ENCODE measurements around the gene TBC1D21. TPM values are rescaled to one million over a fixed set of nuclear protein-coding genes. Genes with fewer than 3 reads are reported as not detected.

The TBC1D21 gene, protein sequence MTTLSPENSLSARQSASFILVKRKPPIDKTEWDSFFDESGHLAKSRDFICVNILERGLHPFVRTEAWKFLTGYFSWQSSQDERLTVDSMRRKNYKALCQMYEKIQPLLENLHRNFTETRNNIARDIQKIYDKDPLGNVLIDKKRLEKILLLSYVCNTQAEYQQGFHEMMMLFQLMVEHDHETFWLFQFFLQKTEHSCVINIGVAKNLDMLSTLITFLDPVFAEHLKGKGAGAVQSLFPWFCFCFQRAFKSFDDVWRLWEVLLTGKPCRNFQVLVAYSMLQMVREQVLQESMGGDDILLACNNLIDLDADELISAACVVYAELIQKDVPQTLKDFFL
- total RNA-seq: not detected

- TF ChIP-seq CTCF (IDR thresholded peaks at IDR 0.05): no peak
- TF ChIP-seq POLR2A (IDR thresholded peaks at IDR 0.05): no peak
- Histone ChIP-seq H3K27ac (no peak within 1 kb of the TSS), H3K27me3 (peaks cover 0 to 49% (median 0%) of the 10 kb centered on the region in 4 donors), H3K4me3 (no peak within 1 kb of the TSS), H3K9me3 (no peaks in the 10 kb centered on the region), H3K36me3 (no peaks in the 10 kb centered on the region), H3K4me1 (no peaks in the 10 kb centered on the region)
- 57 to 83% methylated on average over 1 of the region's 5 CpGs for WGBS, 2 donors
- intact Hi-C loops (cut with DNase I): no loop called here
- no peak for DNase-seq
Measured at GRCh38 chr15:73873456-73873855, at the start of gene TBC1D21. TBC1D21 (plus strand) TSS chr15:73873564; CDS start chr15:73873710, 146 bp downstream.

DNA sequence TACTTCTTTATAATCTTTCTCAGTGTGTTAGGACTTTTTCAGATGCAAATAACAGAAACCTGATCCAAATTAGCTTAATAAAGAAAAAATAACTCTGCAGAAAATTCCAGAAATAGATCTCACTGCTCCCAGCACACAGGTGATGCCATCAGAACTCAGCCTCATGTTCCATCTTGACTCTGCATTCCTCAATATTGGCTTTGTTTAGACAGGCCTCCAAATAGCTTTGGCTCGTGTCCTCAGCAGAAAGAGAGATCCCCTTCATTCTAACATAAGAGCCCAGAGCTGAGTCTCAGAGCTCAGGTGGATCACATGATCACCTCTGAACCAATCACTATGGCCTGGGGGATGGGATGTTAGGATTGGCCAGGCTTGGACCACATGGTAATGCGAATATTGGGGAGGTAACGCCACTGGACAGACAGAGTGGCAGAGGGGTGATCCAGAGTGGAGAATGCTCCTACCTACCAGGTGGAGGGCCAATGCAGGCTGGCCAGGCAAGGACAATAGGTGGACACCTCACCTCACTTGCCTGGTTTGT lies 46.6 kb upstream of the TBC1D21 start:
- peaks cover 0 to 42% (median 0%) of the 10 kb centered on the region in 4 donors for H3K27me3 ChIP-seq
- H3K36me3 ChIP-seq: no peaks in the 10 kb centered on the region
- H3K4me3 ChIP-seq: no peak overlapping the region
- TF ChIP-seq CTCF (IDR thresholded peaks at IDR 0.05) (no peak), POLR2A (IDR thresholded peaks at IDR 0.05) (no peak)
- intact Hi-C loops (cut with DNase I): no loop called here
- no peak for DNase-seq
- no peaks in the 10 kb centered on the region for H3K9me3 ChIP-seq
- no peak overlapping the region for H3K27ac ChIP-seq
- 25 to 55% methylated on average over 2 of the region's 3 CpGs for WGBS, 2 donors
- no peaks in the 10 kb centered on the region for H3K4me1 ChIP-seq

DNA sequence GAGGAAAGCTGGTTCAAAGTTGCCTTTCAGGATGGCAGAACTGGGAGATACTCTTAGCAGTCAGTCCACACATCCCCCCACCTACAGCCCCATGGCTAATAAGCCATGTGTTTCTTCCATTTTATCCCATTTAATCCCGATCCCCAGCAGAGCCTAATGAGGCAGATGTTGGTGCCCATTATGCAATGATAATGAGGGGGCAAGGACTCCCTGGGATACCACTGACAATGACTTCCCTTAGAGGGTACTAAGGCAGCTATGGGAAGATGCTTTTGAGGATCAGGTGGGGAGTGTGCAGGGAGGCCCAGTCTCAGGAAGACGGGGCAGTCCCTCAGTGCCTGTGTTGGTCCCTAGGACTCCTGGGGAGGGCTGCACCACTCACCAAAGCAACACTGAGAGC lies 43.8 kb upstream of the TBC1D21 start:
- Histone ChIP-seq H3K9me3 (no peaks in the 10 kb centered on the region), H3K27me3 (peaks cover 0 to 58% (median 0%) of the 10 kb centered on the region in 4 donors), H3K36me3 (no peaks in the 10 kb centered on the region), H3K4me1 (no peaks in the 10 kb centered on the region), H3K4me3 (no peak overlapping the region), H3K27ac (no peak overlapping the region)
- WGBS, 2 donors: 70% methylated on average over 2 of the region's 2 CpGs; no CpG with 5 or more reads in 1 of the 2 donors
- no peak for TF ChIP-seq POLR2A (IDR thresholded peaks at IDR 0.05)
- no peak for TF ChIP-seq CTCF (IDR thresholded peaks at IDR 0.05)
- intact Hi-C loops (cut with DNase I): no loop called here
- no peak for DNase-seq

- peaks cover 0 to 81% (median 0%) of the 10 kb centered on the region in 4 donors for H3K27me3 ChIP-seq
- no peaks in the 10 kb centered on the region for H3K36me3 ChIP-seq
- no peak overlapping the region for H3K4me3 ChIP-seq
- TF ChIP-seq CTCF (IDR thresholded peaks at IDR 0.05) (no peak), POLR2A (IDR thresholded peaks at IDR 0.05) (no peak)
- 29 to 60% methylated on average over 1 of the region's 1 CpG for WGBS, 2 donors
- intact Hi-C loops (cut with DNase I): no loop called here
- no peaks in the 10 kb centered on the region for H3K4me1 ChIP-seq
- no peaks in the 10 kb centered on the region for H3K9me3 ChIP-seq
- no peak overlapping the region for H3K27ac ChIP-seq
- no peak for DNase-seq
Measured at GRCh38 chr15:73832657-73833056, 40.7 kb upstream of the TBC1D21 start.

GRCh38 chr15:73836845-73837244 lies 36.5 kb upstream of the TBC1D21 start:
- H3K27ac ChIP-seq: no peak overlapping the region
- no peak overlapping the region for H3K4me3 ChIP-seq
- no peaks in the 10 kb centered on the region for H3K9me3 ChIP-seq
- H3K36me3 ChIP-seq: no peaks in the 10 kb centered on the region
- H3K4me1 ChIP-seq: peaks cover 0 to 7% (median 0%) of the 10 kb centered on the region in 3 donors
- TF ChIP-seq POLR2A (IDR thresholded peaks at IDR 0.05) (no peak), CTCF (IDR thresholded peaks at IDR 0.05) (no peak)
- no peak for DNase-seq
- 66 to 84% methylated on average over 2 of the region's 3 CpGs for WGBS, 2 donors
- intact Hi-C loops (cut with DNase I): no loop called here
- peaks cover 0 to 82% (median 0%) of the 10 kb centered on the region in 4 donors for H3K27me3 ChIP-seq
